ENCODE data around the gene SH3GLB2.

SH3GLB2 gene

GRCh38 chr9:129028192-129028966, at the start of gene SH3GLB2:
Gene SH3GLB2 (minus strand): TSS chr9:129028331. CDS start chr9:129028154, 177 bp downstream.
- DNase-seq (ENCODE audit: low spot score) = peak; percentile 98

GRCh38 chr9:129077236-129077635, 49.1 kb upstream of the SH3GLB2 start:
- DNase-seq (ENCODE audit: low spot score) = no peak

- no peak for DNase-seq (ENCODE audit: low spot score)
Observed at GRCh38 chr9:129076640-129077037, 48.5 kb upstream of the SH3GLB2 start.

GRCh38 chr9:129075996-129076639, 48.0 kb upstream of the SH3GLB2 start:
- no peak for DNase-seq (ENCODE audit: low spot score)

GRCh38 chr9:129074106-129074505, 46.0 kb upstream of the SH3GLB2 start:
- no peak for DNase-seq (ENCODE audit: low spot score)

- no peak for DNase-seq (ENCODE audit: low spot score)
Observed at GRCh38 chr9:129073404-129073803, 45.3 kb upstream of the SH3GLB2 start.

GRCh38 chr9:129072171-129072570, 44.0 kb upstream of the SH3GLB2 start:
- no peak for DNase-seq (ENCODE audit: low spot score)

- no peak for DNase-seq (ENCODE audit: low spot score)
Observed at GRCh38 chr9:129071526-129072126, 43.5 kb upstream of the SH3GLB2 start.

- no peak for DNase-seq (ENCODE audit: low spot score)
Observed at GRCh38 chr9:129070696-129071525, 42.8 kb upstream of the SH3GLB2 start.

GRCh38 chr9:129069862-129070641, 41.9 kb upstream of the SH3GLB2 start:
- DNase-seq (ENCODE audit: low spot score) = no peak

- no peak for DNase-seq (ENCODE audit: low spot score)
Observed at GRCh38 chr9:129068990-129069861, 41.1 kb upstream of the SH3GLB2 start.

- DNase-seq (ENCODE audit: low spot score) = no peak
Observed at GRCh38 chr9:129068110-129068509, 40.0 kb upstream of the SH3GLB2 start.

GRCh38 chr9:129064499-129064908, 36.4 kb upstream of the SH3GLB2 start:
- no peak for DNase-seq (ENCODE audit: low spot score)

- no peak for DNase-seq (ENCODE audit: low spot score)
Observed at GRCh38 chr9:129063061-129063460, 34.9 kb upstream of the SH3GLB2 start.

- no peak for DNase-seq (ENCODE audit: low spot score)
Observed at GRCh38 chr9:129060991-129061390, 32.9 kb upstream of the SH3GLB2 start.

- DNase-seq (ENCODE audit: low spot score) = no peak
Observed at GRCh38 chr9:129059796-129060785, 32.0 kb upstream of the SH3GLB2 start.

GRCh38 chr9:129058965-129059795, 31.0 kb upstream of the SH3GLB2 start:
- peak; percentile 52 for DNase-seq (ENCODE audit: low spot score)

GRCh38 chr9:129054163-129054851, 26.2 kb upstream of the SH3GLB2 start:
- no peak for DNase-seq (ENCODE audit: low spot score)
